Lung (tissue), 12 donors: ENCODE data around the gene SLC9C1. TPM values are rescaled to one million over a fixed set of nuclear protein-coding genes. Genes with fewer than 3 reads are reported as not detected.

Source experiments
- ATAC-seq: fragments of 200-7000 bp; cut with Tn5 transposase; one replicate; pipeline ENCODE4 v1.9.1; 2020; ENCODE audit warnings: moderate number of reproducible peaks; ENCODE audit not compliant: insufficient read depth, low FRiP score
- DNase-seq, 3 donors: peaks; one replicate each; pipeline ENCODE4 v3.0.0-alpha.2; 2013 to 2017
- H3K27ac ChIP-seq, 2 donors: one replicate each; pipeline ENCODE4 v1.5.1; 2013; ENCODE audit warnings: mild to moderate bottlenecking in 2 of 2, moderate library complexity in 2 of 2, control low read depth in 1 of 2, inconsistent platforms in 1 of 2, low read depth in 1 of 2, low read length in 1 of 2
- H3K27me3 ChIP-seq, 3 donors: one replicate each; pipeline ENCODE4 v1.5.1; 2013; ENCODE audit warnings: low read length in 2 of 3; ENCODE audit not compliant: control insufficient read depth in 3 of 3, insufficient read depth in 3 of 3
- H3K36me3 ChIP-seq, 4 donors: one replicate each; pipeline ENCODE4 v1.5.1; 2013; ENCODE audit warnings: low read length in 4 of 4, mild to moderate bottlenecking in 1 of 4, moderate library complexity in 1 of 4; ENCODE audit not compliant: control insufficient read depth in 4 of 4, insufficient read depth in 4 of 4
- H3K4me1 ChIP-seq, 5 donors: one replicate each; pipeline ENCODE4 v1.5.1; 2013; ENCODE audit warnings: low read length in 5 of 5, mild to moderate bottlenecking in 2 of 5, moderate library complexity in 1 of 5; ENCODE audit not compliant: control insufficient read depth in 5 of 5, insufficient read depth in 5 of 5
- H3K4me3 ChIP-seq: one replicate; pipeline ENCODE4 v1.5.1; 2013; ENCODE audit warnings: mild to moderate bottlenecking, control low read depth, moderate library complexity
- H3K9ac ChIP-seq, 2 donors: one replicate each; pipeline ENCODE4 v1.5.1; 2013; ENCODE audit warnings: low read length in 2 of 2, control low read depth in 1 of 2; ENCODE audit not compliant: insufficient read depth in 1 of 2
- H3K9me3 ChIP-seq, 4 donors: one replicate each; pipeline ENCODE4 v1.5.1; 2013; ENCODE audit warnings: low read length in 3 of 4, mild to moderate bottlenecking in 1 of 4, moderate library complexity in 1 of 4; ENCODE audit not compliant: control insufficient read depth in 4 of 4, insufficient read depth in 3 of 4
- WGBS, 2 donors: extraction: QIAGEN DNeasy Blood & Tissue Kit; methylation state at CpG; one replicate each; pipeline ENCODE4 v1.1.7; 2013; 5-methylcytosine and 5-hydroxymethylcytosine counted together
- polyA plus RNA-seq, 2 donors: library from polyadenylated mRNA; stranded (reverse); fragments of 200-250 nt; gene quantifications; one replicate each; pipeline ENCODE4 v1.2.1, GENCODE V29; 2013
- total RNA-seq, 2 donors: library from RNA; depleted of rRNA in 1 of 2; stranded (reverse); fragments of >200 nt in 1 of 2; gene quantifications; one replicate each; pipeline ENCODE4 v1.2.1, GENCODE V29; 2014 to 2021
- TF ChIP-seq, protein P1 (sequence below): IDR thresholded peaks from 2 replicates; pipeline ENCODE4 v1.5.1; 2012; ENCODE audit warnings: mild to moderate bottlenecking; ENCODE audit errors: control extremely low read depth, extremely low read depth
- donor health status: control.
- donor health status: control.
- donor health status: Bipolar disorder and iron deficiency.
- donor health status: healthy.
- donor health status: DM: yes; HTN: yes; CAD: no.

Gene SLC9C1
- total and polyA plus RNA-seq, 4 donors: 0.12 to 0.28 TPM; not detected in 2

DNA sequence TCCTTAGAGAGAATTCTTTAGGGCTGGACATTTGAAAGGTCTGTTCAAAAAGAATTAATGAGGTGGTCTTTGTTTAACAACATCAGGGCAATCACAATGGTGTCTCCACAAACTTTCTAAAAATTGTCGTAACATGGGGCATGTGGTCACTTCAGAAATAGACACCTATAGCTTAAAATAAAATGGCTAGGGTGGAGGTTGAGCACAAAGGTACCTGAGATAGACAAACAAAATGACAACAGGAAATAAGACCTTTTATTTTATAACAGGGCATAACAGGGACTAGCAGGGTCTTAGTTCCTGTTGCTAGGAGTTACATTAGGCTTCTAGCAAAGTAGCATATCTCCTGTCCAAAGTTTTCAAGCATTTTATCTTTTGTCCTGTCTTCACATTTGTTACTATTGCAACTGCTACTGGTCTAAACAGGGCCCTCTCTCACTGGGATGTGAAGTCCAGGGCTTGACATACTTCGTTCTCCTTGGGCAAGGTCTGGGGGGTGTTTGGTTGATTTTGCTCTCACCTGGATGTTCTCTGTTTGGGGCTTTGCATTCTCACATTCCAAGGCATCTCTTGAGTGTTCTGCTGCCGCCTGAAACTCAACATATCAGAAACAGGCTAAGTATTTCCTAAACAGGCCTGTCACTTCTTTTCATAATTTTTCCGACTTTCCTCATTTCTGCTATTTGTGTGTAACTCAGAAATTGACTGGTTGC is 163.9 kb downstream of the SLC9C1 start:
- ATAC-seq (no peak), DNase-seq (no peak)
- TF ChIP-seq, protein P1, sequence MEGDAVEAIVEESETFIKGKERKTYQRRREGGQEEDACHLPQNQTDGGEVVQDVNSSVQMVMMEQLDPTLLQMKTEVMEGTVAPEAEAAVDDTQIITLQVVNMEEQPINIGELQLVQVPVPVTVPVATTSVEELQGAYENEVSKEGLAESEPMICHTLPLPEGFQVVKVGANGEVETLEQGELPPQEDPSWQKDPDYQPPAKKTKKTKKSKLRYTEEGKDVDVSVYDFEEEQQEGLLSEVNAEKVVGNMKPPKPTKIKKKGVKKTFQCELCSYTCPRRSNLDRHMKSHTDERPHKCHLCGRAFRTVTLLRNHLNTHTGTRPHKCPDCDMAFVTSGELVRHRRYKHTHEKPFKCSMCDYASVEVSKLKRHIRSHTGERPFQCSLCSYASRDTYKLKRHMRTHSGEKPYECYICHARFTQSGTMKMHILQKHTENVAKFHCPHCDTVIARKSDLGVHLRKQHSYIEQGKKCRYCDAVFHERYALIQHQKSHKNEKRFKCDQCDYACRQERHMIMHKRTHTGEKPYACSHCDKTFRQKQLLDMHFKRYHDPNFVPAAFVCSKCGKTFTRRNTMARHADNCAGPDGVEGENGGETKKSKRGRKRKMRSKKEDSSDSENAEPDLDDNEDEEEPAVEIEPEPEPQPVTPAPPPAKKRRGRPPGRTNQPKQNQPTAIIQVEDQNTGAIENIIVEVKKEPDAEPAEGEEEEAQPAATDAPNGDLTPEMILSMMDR: no peak
- Histone ChIP-seq H3K4me3 (no peak overlapping the region), H3K36me3 (peaks cover 0 to 1% (median 0%) of the 10 kb centered on the region in 4 donors), H3K4me1 (peaks cover 0 to 5% (median 0%) of the 10 kb centered on the region in 5 donors), H3K9me3 (no peaks in the 10 kb centered on the region), H3K27me3 (no peaks in the 10 kb centered on the region), H3K9ac (no peak overlapping the region), H3K27ac (no peak overlapping the region)
- WGBS, 2 donors: 76 to 88% methylated on average over 4 of the region's 4 CpGs

DNA sequence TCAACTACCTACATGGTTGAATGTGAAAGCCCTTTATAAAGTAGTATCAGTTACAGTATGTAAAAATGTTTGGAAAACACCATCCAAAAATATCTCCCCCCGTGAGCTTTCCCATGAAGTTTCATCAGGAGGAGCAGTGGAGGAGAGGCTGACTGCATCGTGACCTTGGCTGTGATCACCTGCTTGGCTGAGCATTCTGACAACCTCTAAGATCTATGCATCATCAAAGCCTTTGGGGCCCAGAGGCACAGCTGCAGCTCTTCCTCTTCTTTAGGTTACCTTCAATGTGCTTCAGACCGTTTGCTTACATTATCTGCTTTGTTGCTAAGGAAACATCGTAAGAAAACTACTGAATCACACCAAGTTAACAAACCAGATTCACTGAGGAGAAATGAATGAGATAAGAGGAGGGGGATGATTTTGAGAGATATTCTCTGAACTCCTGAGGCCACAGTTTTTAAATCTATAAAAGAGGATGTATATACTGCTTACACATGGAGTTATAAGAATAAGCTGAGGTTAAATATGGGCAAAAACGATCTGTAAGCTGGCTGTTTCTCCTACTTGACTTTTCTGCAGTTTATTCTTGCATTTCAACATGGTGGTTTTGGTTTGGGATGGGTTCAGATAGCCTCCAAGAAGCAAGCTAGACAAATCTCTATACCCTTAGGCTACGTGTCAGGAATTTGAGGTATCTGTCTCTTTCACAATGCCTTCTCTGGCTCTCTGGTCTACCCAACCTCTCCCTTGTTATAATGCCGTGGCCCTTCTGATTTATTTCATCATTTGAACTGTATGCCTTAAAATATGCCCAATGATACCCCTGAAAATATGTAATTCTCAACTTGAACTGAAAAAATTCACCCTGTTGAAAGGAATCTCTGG is 164.9 kb downstream of the SLC9C1 start:
- no peak for DNase-seq
- Histone ChIP-seq H3K9ac (no peak overlapping the region), H3K27ac (no peak overlapping the region), H3K4me3 (no peak overlapping the region), H3K36me3 (peaks cover 0 to 1% (median 0%) of the 10 kb centered on the region in 4 donors), H3K9me3 (no peaks in the 10 kb centered on the region), H3K4me1 (peaks cover 0 to 5% (median 0%) of the 10 kb centered on the region in 5 donors), H3K27me3 (no peaks in the 10 kb centered on the region)
- WGBS, 2 donors: 53 to 62% methylated on average over 7 of the region's 7 CpGs
- TF ChIP-seq, protein P1: no peak
- ATAC-seq: no peak

- Histone ChIP-seq H3K9me3 (no peaks in the 10 kb centered on the region), H3K4me3 (no peak overlapping the region), H3K9ac (no peak overlapping the region), H3K4me1 (peaks cover 0 to 5% (median 0%) of the 10 kb centered on the region in 5 donors), H3K27ac (no peak overlapping the region), H3K27me3 (no peaks in the 10 kb centered on the region), H3K36me3 (peaks cover 0 to 1% (median 0%) of the 10 kb centered on the region in 4 donors)
- DNase-seq (no peak), ATAC-seq (no peak)
- TF ChIP-seq, protein P1: no peak
- 53 to 66% methylated on average over 10 of the region's 10 CpGs for WGBS, 2 donors
Observed at GRCh38 chr3:112127522-112128494, 166.2 kb downstream of the SLC9C1 start.
